GM12878 (cell line): ENCODE results near the gene BAX. TPM values are rescaled to one million over a fixed set of nuclear protein-coding genes. Genes with fewer than 3 reads are reported as not detected.
A peak's percentile ranks its signal among the peaks of the same experiment; 100 is the strongest.

Experiments used
- ATAC-seq: fragments of 200-7000 bp; cut with Tn5 transposase; 3 replicates; pipeline ENCODE4 v1.9.1; 2020; ENCODE audit warnings: mild to moderate bottlenecking, moderate library complexity
- BruUV-seq: library from RNA; stranded (reverse); fragments of 400-500 nt; replicated peaks from 2 replicates; lab custom pipeline; 2021; lab: Mats Ljungman, UMichigan
- CTCF ChIA-PET: fragments of 300-600 bp; sonication (Branson Sonifier 250); formaldehyde crosslinking; extraction: SDS; loops from one replicate; lab custom pipeline; 2021; ENCODE audit warnings: inconsistent platforms; lab: Yijun Ruan, JAX
- POLR2A ChIA-PET: fragments of 350-600 bp; formaldehyde crosslinking; extraction: SDS; loops from one replicate; lab custom pipeline; 2021; ENCODE audit warnings: inconsistent platforms; lab: Charles Lee
- RAD21 ChIA-PET: fragments of 300-600 bp; sonication (Branson Sonifier 250); formaldehyde crosslinking; loops from one replicate; lab custom pipeline; 2023; ENCODE audit warnings: antibody characterized with exemption; ENCODE audit not compliant: unreplicated experiment; lab: Charles Lee
- SMC1A ChIA-PET: fragments of 300-600 bp; sonication (Branson Sonifier 250); formaldehyde crosslinking; loops from one replicate; lab custom pipeline; 2023; ENCODE audit not compliant: unreplicated experiment, uncharacterized antibody; lab: Charles Lee
- DNase-seq: peaks from one replicate; pipeline ENCODE4 v3.0.0-alpha.2; 2011; ENCODE audit warnings: low read depth, low spot score
- FAIRE-seq: peaks from 3 replicates; lab custom pipeline; 2011; peaks lifted over from hg19 to GRCh38; lab: Jason Lieb, UNC
- H2AFZ ChIP-seq: 2 replicates; pipeline ENCODE4 v1.6.0; 2011; ENCODE audit warnings: low read depth, low read length, control low read depth; ENCODE audit not compliant: control insufficient read depth
- H3K27ac ChIP-seq: 2 replicates; pipeline ENCODE4 v1.5.1; 2011; ENCODE audit warnings: control low read depth; ENCODE audit not compliant: control insufficient read depth, insufficient read depth
- H3K27me3 ChIP-seq, 2 experiments: replicated peaks in 1 of 2; 2 replicates each; pipeline versions ENCODE4 v1.6.0 to v1.6.1; 2011; ENCODE audit warnings: low read length in 1 of 2; ENCODE audit not compliant: control insufficient read depth in 2 of 2, insufficient read depth in 2 of 2
- H3K36me3 ChIP-seq, 2 experiments: 2 replicates each; pipeline ENCODE4 v1.5.1; 2011; ENCODE audit warnings: low read length in 1 of 2; ENCODE audit not compliant: control insufficient read depth in 2 of 2, insufficient read depth in 2 of 2
- H3K4me1 ChIP-seq: 2 replicates; pipeline ENCODE4 v1.6.1; 2011; ENCODE audit warnings: mild to moderate bottlenecking, low read length, moderate library complexity, mixed read lengths; ENCODE audit not compliant: control insufficient read depth, insufficient read depth
- H3K4me2 ChIP-seq: 2 replicates; pipeline ENCODE4 v1.6.0; 2011; ENCODE audit warnings: control low read depth; ENCODE audit not compliant: control insufficient read depth, insufficient read depth
- H3K4me3 ChIP-seq: fragments of 200-600 bp; sonication (generic); 2 replicates; pipeline ENCODE4 v1.5.1; 2016
- H3K79me2 ChIP-seq: 2 replicates; pipeline ENCODE4 v1.6.0; 2011; ENCODE audit warnings: low read length; ENCODE audit not compliant: control insufficient read depth, insufficient read depth
- H3K9ac ChIP-seq: 2 replicates; pipeline ENCODE4 v1.8.0; 2011; ENCODE audit warnings: low read length, control low read depth, mixed read lengths; ENCODE audit not compliant: control insufficient read depth, insufficient read depth
- H3K9me3 ChIP-seq: replicated peaks from 3 replicates; pipeline ENCODE4 v1.5.1; 2011; ENCODE audit warnings: mild to moderate bottlenecking, low read length; ENCODE audit not compliant: control insufficient read depth, insufficient read depth
- H4K20me1 ChIP-seq: 2 replicates; pipeline ENCODE4 v1.6.0; 2011; ENCODE audit not compliant: control insufficient read depth, insufficient read depth
- BRCA1 ChIP-seq: IDR thresholded peaks from 2 replicates; pipeline ENCODE4 v1.6.1; 2011; ENCODE audit warnings: low read depth, low read length, improper control_type of control experiment
- CBX5 ChIP-seq: sonication (generic); IDR thresholded peaks from 2 replicates; pipeline ENCODE4 v1.6.1; 2016; ENCODE audit warnings: low read depth, moderate library complexity, mild to moderate bottlenecking, inconsistent platforms
- CHD4 ChIP-seq: fragments of 200-600 bp; sonication (generic); IDR thresholded peaks from 2 replicates; pipeline ENCODE4 v1.6.1; 2016; ENCODE audit warnings: mild to moderate bottlenecking
- CREB1 ChIP-seq: IDR thresholded peaks from 2 replicates; pipeline ENCODE4 v1.6.1; 2012; ENCODE audit warnings: low read depth, mild to moderate bottlenecking, inconsistent platforms
- EGR1 ChIP-seq, 2 experiments: IDR thresholded peaks; 1 replicate in 1 of 2; 2 replicates in 1 of 2; pipeline ENCODE4 v1.6.1; 2011 to 2012; ENCODE audit warnings: low read depth in 2 of 2, low read length in 2 of 2, borderline replicate concordance in 1 of 2, mild to moderate bottlenecking in 1 of 2, moderate library complexity in 1 of 2
- HCFC1 ChIP-seq: fragments of 150-350 bp; IDR thresholded peaks from 2 replicates; pipeline ENCODE4 v1.6.1; 2014; ENCODE audit warnings: low read length
- IKZF2 ChIP-seq, 2 experiments: fragments of 450-650 bp; IDR thresholded peaks; 2 replicates each; pipeline ENCODE4 v1.6.1; 2017; ENCODE audit warnings: mild to moderate bottlenecking in 2 of 2, moderate library complexity in 2 of 2
- IRF4 ChIP-seq: IDR thresholded peaks from 2 replicates; pipeline ENCODE4 v1.6.1; 2011; ENCODE audit warnings: low read depth, low read length
- NR2F1 ChIP-seq: fragments of 450-650 bp; conservative IDR thresholded peaks from 2 replicates; pipeline ENCODE4 v1.6.1; 2017; ENCODE audit warnings: mild to moderate bottlenecking
- POLR2A ChIP-seq: IDR thresholded peaks from 2 replicates; pipeline ENCODE4 v1.6.1; 2011; ENCODE audit warnings: low read depth, mild to moderate bottlenecking, low read length
- SIN3A ChIP-seq: IDR thresholded peaks from 2 replicates; pipeline ENCODE4 v1.6.1; 2012; ENCODE audit warnings: low read depth, low read length, improper control_type of control experiment
- SP1 ChIP-seq: IDR thresholded peaks from one replicate; pipeline ENCODE4 v1.6.1; 2011; ENCODE audit warnings: low read depth, low read length
- TAF1 ChIP-seq: IDR thresholded peaks from 2 replicates; pipeline ENCODE4 v1.6.1; 2011; ENCODE audit warnings: mild to moderate bottlenecking, low read depth, low read length, borderline replicate concordance
- YY1 ChIP-seq: IDR thresholded peaks from 2 replicates; pipeline ENCODE4 v1.6.1; 2011; ENCODE audit warnings: low read depth, mild to moderate bottlenecking, low read length
- WGBS: methylation state at CpG from one replicate; pipeline ENCODE4 v1.1.6; 2016; ENCODE audit warnings: low lambda C conversion rate; ENCODE audit not compliant: insufficient replicate concordance, insufficient coverage; ENCODE audit errors: missing lambda C conversion rate; 5-methylcytosine and 5-hydroxymethylcytosine counted together
- in situ Hi-C: fragments of 300-500 bp; cut with MboI; formaldehyde crosslinking; loops from 9 replicates; pipeline ENCODE4 v1.14.3; 2018; ENCODE audit warnings: mixed read lengths
- intact Hi-C: fragments of 100-400 bp; cut with micrococcal nuclease; formaldehyde crosslinking; loops from one replicate; pipeline ENCODE4 v1.14.2; 2022; ENCODE audit not compliant: unreplicated experiment
- polyA plus RNA-seq, 11 experiments: library from polyadenylated mRNA; depleted of rRNA in 4 of 11; unstranded in 6 of 11; stranded (reverse) in 5 of 11; fragments of >200 nt; fragmentation: Nextera tagmentation in 4 of 11; fragmentation: Illumina TruSeq in 1 of 11; extraction: Ambion mirVana in 4 of 11; extraction: Trizol in 1 of 11; gene quantifications; 1 replicate in 1 of 11; 2 replicates in 10 of 11; pipeline versions ENCODE4 v1.2.1 to v1.2.3, GENCODE V29; 2011 to 2016; ENCODE audit warnings: inconsistent platforms in 2 of 11, missing spikeins in 2 of 11, low read depth in 1 of 11
- total RNA-seq, 4 experiments: library from RNA; depleted of rRNA in 3 of 4; stranded (reverse); fragments of >200 nt in 3 of 4; fragmentation: Illumina TruSeq in 1 of 4; extraction: Trizol in 1 of 4; gene quantifications; 2 replicates each; pipeline versions ENCODE4 v1.2.1 to v1.2.3, GENCODE V29; 2013 to 2021
- TF ChIP-seq, protein P1 (sequence below): fragments of 450-650 bp; IDR thresholded peaks from 2 replicates; pipeline ENCODE4 v1.6.1; 2016; ENCODE audit warnings: mild to moderate bottlenecking

The BAX gene
- total and polyA plus RNA-seq, 10 of the 15 experiments (the other 5 are each of a cell fraction or from before 2014, with no cell fraction given) = 7.2 to 221 (median 137) TPM

- Histone ChIP-seq H3K27me3 (0 out of 4 replicates have a peak, but pooled peaks cover 0 to 1% of the 10 kb centered on the region in 2 experiments), H4K20me1 (no peaks in the 10 kb centered on the region), H3K36me3 (no peaks in the 10 kb centered on the region), H2AFZ (peak within 1 kb of the TSS; percentile 73), H3K4me1 (peaks cover 7% of the 10 kb centered on the region; the same call in 1 of the 2 replicates), H3K4me2 (peak within 1 kb of the TSS; percentile 85), H3K27ac (no peak within 1 kb of the TSS)
- intact Hi-C loops = no loop called here
- DNase-seq (peak; percentile 26), ATAC-seq (peak; percentile 97), FAIRE-seq (peak; percentile 77)
- BruUV-seq = no TSS peak
- peak; percentile 70 for TF ChIP-seq POLR2A
- no peak for TF ChIP-seq NR2F1
- TF ChIP-seq BRCA1 = no peak
- no peak for TF ChIP-seq YY1
- peak in 1 of 2 experiments; percentile 46; a peak in 1 of 3 replicates for TF ChIP-seq EGR1 (IDR thresholded peaks at IDR 0.05; ENCODE audit: borderline replicate concordance in 1 of 2, low read depth in 2 of 2, low read length in 2 of 2)
- TF ChIP-seq IRF4 = no peak
- TF ChIP-seq IKZF2 (IDR thresholded peaks at IDR 0.05) = no peak
- TF ChIP-seq HCFC1 = peak; percentile 14; the same call in 1 of the 2 replicates
- no peak for TF ChIP-seq SP1
- TF ChIP-seq CREB1 = 0 out of 2 replicates have a peak, but pooled peaks have one; percentile 38
- TF ChIP-seq, protein P1, sequence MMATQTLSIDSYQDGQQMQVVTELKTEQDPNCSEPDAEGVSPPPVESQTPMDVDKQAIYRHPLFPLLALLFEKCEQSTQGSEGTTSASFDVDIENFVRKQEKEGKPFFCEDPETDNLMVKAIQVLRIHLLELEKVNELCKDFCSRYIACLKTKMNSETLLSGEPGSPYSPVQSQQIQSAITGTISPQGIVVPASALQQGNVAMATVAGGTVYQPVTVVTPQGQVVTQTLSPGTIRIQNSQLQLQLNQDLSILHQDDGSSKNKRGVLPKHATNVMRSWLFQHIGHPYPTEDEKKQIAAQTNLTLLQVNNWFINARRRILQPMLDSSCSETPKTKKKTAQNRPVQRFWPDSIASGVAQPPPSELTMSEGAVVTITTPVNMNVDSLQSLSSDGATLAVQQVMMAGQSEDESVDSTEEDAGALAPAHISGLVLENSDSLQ = peak; percentile 51
- no peak for TF ChIP-seq CBX5
- no peak for TF ChIP-seq TAF1
- TF ChIP-seq CHD4 = no peak
- no peak for TF ChIP-seq SIN3A
- TF ChIP-seq, all 136 proteins: peak for 5
- H3K79me2 ChIP-seq = no peaks in the 10 kb centered on the region
- SMC1A ChIA-PET = interaction anchor here (0.8 to 1.7 kb wide), 5 partner anchors 11 to 37 kb away, joined by 3 to 8 read pairs (median 3); no protein-coding TSS in a partner anchor
- in situ Hi-C loops = no loop called here
- peak within 1 kb of the TSS; percentile 69 for H3K4me3 ChIP-seq
- RAD21 ChIA-PET = interaction anchor here (0.6 to 1.5 kb wide), 2 partner anchors 138 to 180 kb away, joined by 3 read pairs; no protein-coding TSS in a partner anchor
- CTCF ChIA-PET = interaction anchor here (1.0 to 1.9 kb wide), 5 partner anchors 7 to 37 kb away, joined by 3 to 7 read pairs (median 6); no protein-coding TSS in a partner anchor
- POLR2A ChIA-PET = interaction anchor here (0.6 to 1.7 kb wide), 7 partner anchors 10 to 401 kb away, joined by 3 to 8 read pairs (median 5); partner anchors contain the start of gene BAX
- no peaks in the 10 kb centered on the region for H3K9me3 ChIP-seq
- no peak within 1 kb of the TSS; the same call in 1 of the 2 replicates for H3K9ac ChIP-seq
- 1% methylated on average over 29 of the region's 43 CpGs for WGBS
These were observed 21.2 kb upstream of the BAX start, which contains the start of gene DHDH for GRCh38 chr19:48933382-48933932. TSS of gene DHDH (plus strand) at chr19:48933699. CDS start at chr19:48933722, 23 bp downstream.
